GM18507 (cell line): Measurements from ENCODE around the gene ADAM19.
A peak's percentile ranks its signal among the peaks of the same experiment; 100 is the strongest.

Experiments used
- DNase-seq: peaks from one replicate; pipeline ENCODE4 v3.0.0; 2011; ENCODE audit warnings: low read depth; ENCODE audit not compliant: insufficient read length; ENCODE audit errors: extremely low spot score
- FAIRE-seq: peaks from 2 replicates; lab custom pipeline; 2011; peaks lifted over from hg19 to GRCh38; lab: Jason Lieb, UNC

The ADAM19 gene

GRCh38 chr5:157598350-157598936 is 22.9 kb upstream of the ADAM19 start:
- DNase-seq, result no peak
- FAIRE-seq, result peak; percentile 73

- FAIRE-seq (no peak), DNase-seq (no peak)
Measured at GRCh38 chr5:157597277-157597676, 21.7 kb upstream of the ADAM19 start.

GRCh38 chr5:157596487-157596886 is 20.9 kb upstream of the ADAM19 start:
- DNase-seq, result no peak
- FAIRE-seq, result peak; percentile 99

GRCh38 chr5:157594675-157595459 is 19.3 kb upstream of the ADAM19 start:
- FAIRE-seq (peak; percentile 24), DNase-seq (no peak)

GRCh38 chr5:157594257-157594656 is 18.7 kb upstream of the ADAM19 start:
- no peak for DNase-seq
- FAIRE-seq, result peak; percentile 71

GRCh38 chr5:157593052-157593757 is 17.6 kb upstream of the ADAM19 start:
- no peak for DNase-seq
- peak; percentile 29 for FAIRE-seq

GRCh38 chr5:157592594-157592993 is 17.0 kb upstream of the ADAM19 start:
- peak; percentile 73 for FAIRE-seq
- DNase-seq, result no peak

GRCh38 chr5:157590478-157590877 is 14.9 kb upstream of the ADAM19 start:
- DNase-seq, result no peak
- no peak for FAIRE-seq

- DNase-seq (no peak), FAIRE-seq (no peak)
Measured at GRCh38 chr5:157584628-157585027, 9.1 kb upstream of the ADAM19 start.

- FAIRE-seq (peak; percentile 42), DNase-seq (no peak)
Measured at GRCh38 chr5:157582731-157583620, 7.4 kb upstream of the ADAM19 start.

- DNase-seq (no peak), FAIRE-seq (no peak)
Measured at GRCh38 chr5:157581901-157582300, 6.3 kb upstream of the ADAM19 start.

GRCh38 chr5:157578079-157578780 is 2.7 kb upstream of the ADAM19 start:
- FAIRE-seq (no peak), DNase-seq (no peak)

- no peak for FAIRE-seq
- DNase-seq, result no peak
Measured at GRCh38 chr5:157576678-157577077, 1.1 kb upstream of the ADAM19 start.

GRCh38 chr5:157574456-157575380 is 857 bp downstream of the ADAM19 start:
- FAIRE-seq (no peak), DNase-seq (no peak)

GRCh38 chr5:157571357-157571827 is 4.2 kb downstream of the ADAM19 start:
- peak; percentile 96 for FAIRE-seq
- DNase-seq, result no peak

- FAIRE-seq (peak; percentile 31), DNase-seq (no peak)
Measured at GRCh38 chr5:157570531-157571200, 4.9 kb downstream of the ADAM19 start.

GRCh38 chr5:157568720-157569119 is 6.9 kb downstream of the ADAM19 start:
- no peak for FAIRE-seq
- no peak for DNase-seq
